DND-41 (cell line): Measurements from ENCODE around the gene ZSCAN21.

Source experiments
- ATAC-seq: fragments of 200-7000 bp; cut with Tn5 transposase; 3 replicates; pipeline ENCODE4 v1.9.1; 2021; ENCODE audit warnings: low read depth; ENCODE audit not compliant: insufficient read depth
- DNase-seq: peaks from one replicate; pipeline ENCODE4 v3.0.0-alpha.2; 2020
- H2AFZ ChIP-seq: 2 replicates; pipeline ENCODE4 v1.6.0; 2012; ENCODE audit warnings: low read depth, low read length
- H3K27ac ChIP-seq: 2 replicates; pipeline ENCODE4 v1.5.1; 2012; ENCODE audit warnings: low read length, inconsistent platforms
- H3K27me3 ChIP-seq: fragments of 200-600 bp; sonication (generic); 2 replicates; pipeline ENCODE4 v1.6.0; 2012; ENCODE audit warnings: low read length, mild to moderate bottlenecking, inconsistent platforms; ENCODE audit not compliant: insufficient read depth, poor library complexity
- H3K36me3 ChIP-seq: 2 replicates; pipeline ENCODE4 v1.5.1; 2012; ENCODE audit warnings: low read length, inconsistent platforms; ENCODE audit not compliant: insufficient read depth
- H3K4me1 ChIP-seq: 2 replicates; pipeline ENCODE4 v1.5.1; 2012; ENCODE audit warnings: mild to moderate bottlenecking, low read length; ENCODE audit not compliant: insufficient read depth
- H3K4me2 ChIP-seq: 2 replicates; pipeline ENCODE4 v1.6.0; 2012; ENCODE audit warnings: mild to moderate bottlenecking, moderate library complexity, low read length, inconsistent platforms; ENCODE audit not compliant: insufficient read depth
- H3K4me3 ChIP-seq, 2 experiments: fragments of 200-600 bp in 1 of 2; shearing (Covaris generic) in 1 of 2; 2 replicates each; pipeline ENCODE4 v1.5.1; 2012 to 2016; ENCODE audit warnings: inconsistent platforms in 2 of 2, low read length in 2 of 2, mild to moderate bottlenecking in 2 of 2, low read depth in 1 of 2, moderate library complexity in 1 of 2
- H3K79me2 ChIP-seq: 2 replicates; pipeline ENCODE4 v1.6.0; 2012; ENCODE audit warnings: low read length, inconsistent platforms; ENCODE audit not compliant: insufficient read depth
- H3K9ac ChIP-seq: 2 replicates; pipeline ENCODE4 v1.6.0; 2012; ENCODE audit warnings: low read depth, mild to moderate bottlenecking, inconsistent platforms, low read length, moderate library complexity
- H3K9me3 ChIP-seq: 2 replicates; pipeline ENCODE4 v1.5.1; 2012; ENCODE audit warnings: low read length, moderate library complexity, mild to moderate bottlenecking, inconsistent platforms; ENCODE audit not compliant: insufficient read depth, severe bottlenecking
- H4K20me1 ChIP-seq: 2 replicates; pipeline ENCODE4 v1.6.0; 2012; ENCODE audit warnings: low read length; ENCODE audit not compliant: insufficient read depth
- CTCF ChIP-seq: IDR thresholded peaks from 2 replicates; pipeline ENCODE4 v1.5.1; 2012; ENCODE audit warnings: borderline replicate concordance, low read length, moderate library complexity, mild to moderate bottlenecking; ENCODE audit not compliant: poor library complexity, severe bottlenecking; ENCODE audit errors: extremely low read depth
- EZH2 ChIP-seq: IDR thresholded peaks from 3 replicates; pipeline ENCODE4 v1.6.1; 2012; ENCODE audit warnings: borderline replicate concordance, low read depth, mild to moderate bottlenecking, moderate library complexity, low read length, inconsistent platforms; ENCODE audit not compliant: severe bottlenecking

Gene ZSCAN21

GRCh38 chr7:100093498-100093897 lies 43.9 kb downstream of the ZSCAN21 start:
- Histone ChIP-seq H3K79me2 (peaks cover 62% of the 10 kb centered on the region), H3K9me3 (no peaks in the 10 kb centered on the region), H3K9ac (no peak overlapping the region), H3K36me3 (peaks cover 83% of the 10 kb centered on the region), H3K27me3 (no peaks in the 10 kb centered on the region), H3K4me2 (no peak overlapping the region), H4K20me1 (peaks cover 66% of the 10 kb centered on the region), H3K4me1 (peaks cover 52% of the 10 kb centered on the region), H3K27ac (no peak overlapping the region), H2AFZ (no peak overlapping the region), H3K4me3 (no peak overlapping the region)
- DNase-seq (no peak), ATAC-seq (no peak)
- no peak for TF ChIP-seq EZH2
- TF ChIP-seq CTCF: no peak

- ATAC-seq (peak; percentile 6; the same call in 1 of the 3 replicates), DNase-seq (no peak)
- no peak overlapping the region for H3K4me2 ChIP-seq
- no peaks in the 10 kb centered on the region for H3K9me3 ChIP-seq
- H3K4me1 ChIP-seq: peaks cover 55% of the 10 kb centered on the region
- no peaks in the 10 kb centered on the region for H3K27me3 ChIP-seq
- no peak overlapping the region for H2AFZ ChIP-seq
- H3K36me3 ChIP-seq: peaks cover 88% of the 10 kb centered on the region
- peaks cover 72% of the 10 kb centered on the region for H4K20me1 ChIP-seq
- H3K27ac ChIP-seq: no peak overlapping the region
- TF ChIP-seq CTCF (no peak), EZH2 (no peak)
- H3K9ac ChIP-seq: no peak overlapping the region
- H3K79me2 ChIP-seq: peaks cover 63% of the 10 kb centered on the region
- no peak overlapping the region for H3K4me3 ChIP-seq
These were observed 44.4 kb downstream of the ZSCAN21 start for GRCh38 chr7:100093925-100094486.

GRCh38 chr7:100095289-100095688 lies 45.7 kb downstream of the ZSCAN21 start:
- DNase-seq (no peak), ATAC-seq (no peak)
- H2AFZ ChIP-seq: no peak overlapping the region
- peaks cover 84% of the 10 kb centered on the region for H4K20me1 ChIP-seq
- H3K27me3 ChIP-seq: no peaks in the 10 kb centered on the region
- H3K4me3 ChIP-seq: no peak overlapping the region
- H3K4me1 ChIP-seq: peaks cover 54% of the 10 kb centered on the region
- no peak overlapping the region for H3K27ac ChIP-seq
- TF ChIP-seq CTCF (no peak), EZH2 (no peak)
- no peaks in the 10 kb centered on the region for H3K9me3 ChIP-seq
- H3K4me2 ChIP-seq: 0 out of 2 replicates have a peak overlapping the region, but pooled peaks have one; percentile 19
- H3K9ac ChIP-seq: no peak overlapping the region
- H3K36me3 ChIP-seq: peaks cover 100% of the 10 kb centered on the region
- peaks cover 66% of the 10 kb centered on the region for H3K79me2 ChIP-seq

- 0 out of 2 replicates have a peak overlapping the region, but pooled peaks have one; percentile 19 for H3K4me2 ChIP-seq
- peaks cover 50% of the 10 kb centered on the region for H3K4me1 ChIP-seq
- TF ChIP-seq EZH2 (no peak), CTCF (no peak)
- no peaks in the 10 kb centered on the region for H3K27me3 ChIP-seq
- no peak overlapping the region for H3K27ac ChIP-seq
- H3K79me2 ChIP-seq: peaks cover 67% of the 10 kb centered on the region
- no peak overlapping the region for H3K9ac ChIP-seq
- no peak for ATAC-seq
- H3K36me3 ChIP-seq: peaks cover 99% of the 10 kb centered on the region
- no peak for DNase-seq
- no peaks in the 10 kb centered on the region for H3K9me3 ChIP-seq
- no peak overlapping the region for H2AFZ ChIP-seq
- H3K4me3 ChIP-seq: no peak overlapping the region
- H4K20me1 ChIP-seq: peaks cover 87% of the 10 kb centered on the region
These were observed 46.1 kb downstream of the ZSCAN21 start for GRCh38 chr7:100095704-100096103.
